GM12865 (cell line): ENCODE results near the gene MRPL37.
"Not testable (repeated sequence)": the region's sequence is repeated elsewhere in the genome, so short reads cannot be mapped to it uniquely, and the experiment has no call there.

Experiments used
- DNase-seq: peaks from one replicate; pipeline ENCODE4 v3.0.0; 2010; ENCODE audit warnings: low read depth
- H3K4me3 ChIP-seq: 2 replicates; pipeline ENCODE4 v1.5.1; 2011; ENCODE audit warnings: mild to moderate bottlenecking, low read depth, low read length, control low read depth
- CTCF ChIP-seq: IDR thresholded peaks from 2 replicates; pipeline ENCODE4 v1.5.1; 2011; ENCODE audit warnings: low read length, control low read depth, low read depth, inconsistent platforms; ENCODE audit not compliant: insufficient read depth; ENCODE audit errors: missing control alignments

MRPL37 gene

GRCh38 chr1:54230507-54231339, 30.8 kb downstream of the MRPL37 start:
- no peak overlapping the region for H3K4me3 ChIP-seq
- no peak for TF ChIP-seq CTCF
- DNase-seq: no peak

- H3K4me3 ChIP-seq, DNase-seq: not testable (repeated sequence)
These were observed 33.2 kb downstream of the MRPL37 start for GRCh38 chr1:54233196-54233595.

GRCh38 chr1:54234284-54234683, 34.3 kb downstream of the MRPL37 start:
- no peak overlapping the region for H3K4me3 ChIP-seq
- no peak for TF ChIP-seq CTCF
- no peak for DNase-seq

GRCh38 chr1:54237586-54237985, 37.6 kb downstream of the MRPL37 start:
- TF ChIP-seq CTCF: no peak
- no peak overlapping the region for H3K4me3 ChIP-seq
- DNase-seq: no peak

- TF ChIP-seq CTCF: no peak
- DNase-seq: no peak
- H3K4me3 ChIP-seq: no peak overlapping the region
These were observed 38.5 kb downstream of the MRPL37 start for GRCh38 chr1:54238353-54239034.

- TF ChIP-seq CTCF: no peak
- DNase-seq: no peak
- H3K4me3 ChIP-seq: no peak overlapping the region
These were observed 39.0 kb downstream of the MRPL37 start for GRCh38 chr1:54239035-54239383.

- no peak for TF ChIP-seq CTCF
- H3K4me3 ChIP-seq: no peak overlapping the region
- no peak for DNase-seq
These were observed 39.7 kb downstream of the MRPL37 start for GRCh38 chr1:54239631-54240031.
